ENCODE data around the gene FBXL7.

GRCh38 chr5:15564957-15565356 lies 65.0 kb downstream of the FBXL7 start:
- TF ChIP-seq CTCF (IDR thresholded peaks at IDR 0.05) (no peak), POLR2A (IDR thresholded peaks at IDR 0.05) (no peak)
